ENCODE measurements around the gene PRSS3.

PRSS3 gene

DNA sequence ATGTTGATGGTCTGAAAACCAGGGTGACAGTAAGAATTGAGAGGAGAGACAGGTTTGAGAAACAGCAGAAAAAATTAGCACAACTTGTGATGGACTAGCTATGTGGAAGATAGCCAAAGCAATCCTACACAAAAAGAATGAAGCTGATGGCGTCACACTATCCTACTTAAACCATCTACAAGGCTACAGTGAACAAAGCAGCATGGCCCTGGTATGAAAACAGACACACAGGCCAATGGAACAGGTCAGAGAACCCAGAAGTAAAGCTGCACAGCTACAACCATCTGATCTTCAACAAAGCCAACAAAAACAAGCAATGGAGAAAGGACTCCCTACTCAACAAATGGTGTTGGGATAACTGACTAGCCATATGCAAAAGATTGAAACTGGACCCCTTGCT lies 14.1 kb downstream of the PRSS3 start:
- no peak overlapping the region for H3K4me3 ChIP-seq (ENCODE audit: low read depth, low read length)
- DNase-seq (ENCODE audit: low read depth): no peak
- TF ChIP-seq, protein P1, sequence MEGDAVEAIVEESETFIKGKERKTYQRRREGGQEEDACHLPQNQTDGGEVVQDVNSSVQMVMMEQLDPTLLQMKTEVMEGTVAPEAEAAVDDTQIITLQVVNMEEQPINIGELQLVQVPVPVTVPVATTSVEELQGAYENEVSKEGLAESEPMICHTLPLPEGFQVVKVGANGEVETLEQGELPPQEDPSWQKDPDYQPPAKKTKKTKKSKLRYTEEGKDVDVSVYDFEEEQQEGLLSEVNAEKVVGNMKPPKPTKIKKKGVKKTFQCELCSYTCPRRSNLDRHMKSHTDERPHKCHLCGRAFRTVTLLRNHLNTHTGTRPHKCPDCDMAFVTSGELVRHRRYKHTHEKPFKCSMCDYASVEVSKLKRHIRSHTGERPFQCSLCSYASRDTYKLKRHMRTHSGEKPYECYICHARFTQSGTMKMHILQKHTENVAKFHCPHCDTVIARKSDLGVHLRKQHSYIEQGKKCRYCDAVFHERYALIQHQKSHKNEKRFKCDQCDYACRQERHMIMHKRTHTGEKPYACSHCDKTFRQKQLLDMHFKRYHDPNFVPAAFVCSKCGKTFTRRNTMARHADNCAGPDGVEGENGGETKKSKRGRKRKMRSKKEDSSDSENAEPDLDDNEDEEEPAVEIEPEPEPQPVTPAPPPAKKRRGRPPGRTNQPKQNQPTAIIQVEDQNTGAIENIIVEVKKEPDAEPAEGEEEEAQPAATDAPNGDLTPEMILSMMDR (IDR thresholded peaks at IDR 0.05; ENCODE audit: low read depth, low read length, missing control alignments): no peak

- no peak overlapping the region for H3K4me3 ChIP-seq (ENCODE audit: low read depth, low read length)
- TF ChIP-seq, protein P1 (IDR thresholded peaks at IDR 0.05; ENCODE audit: low read depth, low read length, missing control alignments): peak; percentile 37
- DNase-seq (ENCODE audit: low read depth): no peak
These were observed 18.6 kb downstream of the PRSS3 start for GRCh38 chr9:33813712-33814641.

GRCh38 chr9:33815781-33816180 lies 20.4 kb downstream of the PRSS3 start:
- TF ChIP-seq, protein P1 (IDR thresholded peaks at IDR 0.05; ENCODE audit: low read depth, low read length, missing control alignments): no peak
- no peak for DNase-seq (ENCODE audit: low read depth)
- no peak overlapping the region for H3K4me3 ChIP-seq (ENCODE audit: low read depth, low read length)

GRCh38 chr9:33816327-33817252 lies 21.2 kb downstream of the PRSS3 start, which contains the start of gene UBE2R2:
Gene UBE2R2 (plus strand): TSS chr9:33817160. CDS start chr9:33817758, 598 bp downstream.
- TF ChIP-seq, protein P1 (IDR thresholded peaks at IDR 0.05; ENCODE audit: low read depth, low read length, missing control alignments): no peak
- H3K4me3 ChIP-seq (ENCODE audit: low read depth, low read length): peak within 1 kb of the TSS; percentile 69
- peak; percentile 76 for DNase-seq (ENCODE audit: low read depth)

DNA sequence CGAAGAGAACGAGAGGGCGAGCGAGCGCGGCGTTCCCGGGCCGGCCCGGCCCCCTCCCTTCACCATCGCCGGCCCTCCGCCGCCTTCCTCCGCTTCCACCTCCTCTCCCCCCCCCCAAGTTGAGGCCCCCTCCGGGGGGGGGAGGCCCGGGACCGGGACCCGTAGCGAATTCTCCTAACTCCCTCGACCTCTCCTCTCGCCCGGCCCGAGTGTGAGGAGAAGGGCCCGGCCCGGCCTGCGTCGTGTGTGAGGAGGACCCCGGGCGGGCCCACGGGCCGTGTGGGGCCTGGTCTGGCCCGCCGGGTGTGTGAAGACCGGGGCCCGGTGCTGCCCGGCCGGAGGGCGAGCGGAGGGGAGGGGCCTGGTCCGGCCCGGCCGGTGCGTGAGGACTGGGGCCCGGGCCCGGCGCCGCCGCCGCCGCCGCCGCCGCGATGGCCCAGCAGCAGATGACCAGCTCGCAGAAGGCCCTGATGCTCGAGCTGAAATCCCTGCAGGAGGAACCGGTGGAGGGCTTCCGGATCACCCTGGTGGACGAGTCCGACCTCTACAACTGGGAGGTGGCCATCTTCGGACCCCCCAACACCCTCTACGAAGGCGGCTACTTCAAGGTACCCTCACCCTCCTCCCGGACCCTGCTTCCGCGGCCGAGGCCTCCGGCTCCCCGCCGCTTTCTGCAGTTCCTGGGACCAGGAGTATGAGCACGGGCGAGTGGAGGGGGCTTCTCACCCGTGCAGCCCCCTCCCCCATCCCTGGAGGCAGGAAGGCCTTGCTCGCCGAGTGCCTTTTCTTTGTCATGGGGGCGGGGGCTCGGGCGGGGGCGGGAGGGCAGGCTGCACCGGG lies 22.2 kb downstream of the PRSS3 start:
- peak overlapping the region; percentile 60 for H3K4me3 ChIP-seq (ENCODE audit: low read depth, low read length)
- no peak for DNase-seq (ENCODE audit: low read depth)
- TF ChIP-seq, protein P1 (IDR thresholded peaks at IDR 0.05; ENCODE audit: low read depth, low read length, missing control alignments): no peak

All from GM12864 (cell line).